Psoas muscle (tissue), 8 donors: ENCODE measurements around the gene NKG7. TPM values are rescaled to one million over a fixed set of nuclear protein-coding genes. Genes with fewer than 3 reads are reported as not detected.

ENCODE experiments used
- ATAC-seq, 4 donors: fragments of 200-7000 bp; cut with Tn5 transposase; one replicate each; pipeline ENCODE4 v1.9.1; 2020; ENCODE audit warnings: moderate library complexity in 3 of 4, mild to moderate bottlenecking in 2 of 4
- DNase-seq, 2 donors: peaks; one replicate each; pipeline ENCODE4 v3.0.0-alpha.2; 2020
- H3K27ac ChIP-seq: fragments of 200-600 bp; one replicate; pipeline ENCODE4 v1.8.0; 2022
- H3K27me3 ChIP-seq, 3 donors: fragments of 200-600 bp in 1 of 3; one replicate each; pipeline versions ENCODE4 v1.6.1 to v1.8.0; 2013 to 2022; ENCODE audit warnings: low read length in 2 of 3, mild to moderate bottlenecking in 2 of 3, moderate library complexity in 1 of 3; ENCODE audit not compliant: insufficient read depth in 3 of 3
- H3K36me3 ChIP-seq, 2 donors: fragments of 200-600 bp in 1 of 2; one replicate each; pipeline versions ENCODE4 v1.6.1 to v1.8.0; 2013 to 2022; ENCODE audit warnings: low read depth in 1 of 2, mild to moderate bottlenecking in 1 of 2, moderate library complexity in 1 of 2; ENCODE audit not compliant: insufficient read depth in 1 of 2
- H3K4me1 ChIP-seq: fragments of 200-600 bp; one replicate; pipeline ENCODE4 v1.8.0; 2022
- H3K4me3 ChIP-seq: fragments of 200-600 bp; one replicate; pipeline ENCODE4 v1.8.0; 2022; ENCODE audit warnings: mild to moderate bottlenecking
- H3K9me3 ChIP-seq: fragments of 200-600 bp; one replicate; pipeline ENCODE4 v1.8.0; 2022
- WGBS, 3 donors: extraction: QIAGEN DNeasy Blood & Tissue Kit; methylation state at CpG; one replicate each; pipeline versions ENCODE4 v1.1.6 to v1.1.7; 2013; 5-methylcytosine and 5-hydroxymethylcytosine counted together
- intact Hi-C, 2 donors: fragments of 100-400 bp; cut with DNase I; formaldehyde crosslinking; loops; one replicate each; pipeline versions ENCODE4 v1.11.0 to v1.14.2; 2022
- polyA plus RNA-seq, 3 donors: library from polyadenylated mRNA; stranded (reverse); fragments of 200-250 nt; gene quantifications; one replicate each; pipeline ENCODE4 v1.2.3, GENCODE V29; 2013
- total RNA-seq, 4 donors: library from RNA; stranded (reverse); fragmentation: NEBNext Ultra II Directional in 2 of 4; extraction: Animal tissue kit (Norgen Biotek cat#: 25700) in 2 of 4; gene quantifications; one replicate each; pipeline versions ENCODE4 v1.2.1 to v1.2.4, GENCODE V29; 2021 to 2023
- TF ChIP-seq, protein P1 (sequence below): fragments of 200-600 bp; IDR thresholded peaks from one replicate; pipeline ENCODE4 v1.8.0; 2022; ENCODE audit warnings: antibody characterized with exemption
- donor health status: healthy with polysubstance abuse.
- donor health status: DM: no; HTN: no; CAD: no; lungs with moderate emphysema.
- donor health status: Bipolar disorder and iron deficiency.
- donor health status: healthy.
- donor health status: DM: yes; HTN: yes; CAD: no.
- donor health status: DM: no; HTN: no; CAD: no.
- donor health status: DM: no; HTN: no; CAD: no.
- donor health status: DM: yes; HTN: yes; CAD: no.

NKG7 gene
- total and polyA plus RNA-seq, 7 donors, result 0.61 to 2.9 (median 1.2) TPM

- Histone ChIP-seq H3K4me3 (no peak overlapping the region), H3K9me3 (no peaks in the 10 kb centered on the region), H3K4me1 (no peaks in the 10 kb centered on the region), H3K36me3 (no peaks in the 10 kb centered on the region), H3K27me3 (peaks cover 0 to 46% (median 15%) of the 10 kb centered on the region in 3 donors), H3K27ac (no peak overlapping the region)
- intact Hi-C loops, result no loop called here
- TF ChIP-seq, protein P1, sequence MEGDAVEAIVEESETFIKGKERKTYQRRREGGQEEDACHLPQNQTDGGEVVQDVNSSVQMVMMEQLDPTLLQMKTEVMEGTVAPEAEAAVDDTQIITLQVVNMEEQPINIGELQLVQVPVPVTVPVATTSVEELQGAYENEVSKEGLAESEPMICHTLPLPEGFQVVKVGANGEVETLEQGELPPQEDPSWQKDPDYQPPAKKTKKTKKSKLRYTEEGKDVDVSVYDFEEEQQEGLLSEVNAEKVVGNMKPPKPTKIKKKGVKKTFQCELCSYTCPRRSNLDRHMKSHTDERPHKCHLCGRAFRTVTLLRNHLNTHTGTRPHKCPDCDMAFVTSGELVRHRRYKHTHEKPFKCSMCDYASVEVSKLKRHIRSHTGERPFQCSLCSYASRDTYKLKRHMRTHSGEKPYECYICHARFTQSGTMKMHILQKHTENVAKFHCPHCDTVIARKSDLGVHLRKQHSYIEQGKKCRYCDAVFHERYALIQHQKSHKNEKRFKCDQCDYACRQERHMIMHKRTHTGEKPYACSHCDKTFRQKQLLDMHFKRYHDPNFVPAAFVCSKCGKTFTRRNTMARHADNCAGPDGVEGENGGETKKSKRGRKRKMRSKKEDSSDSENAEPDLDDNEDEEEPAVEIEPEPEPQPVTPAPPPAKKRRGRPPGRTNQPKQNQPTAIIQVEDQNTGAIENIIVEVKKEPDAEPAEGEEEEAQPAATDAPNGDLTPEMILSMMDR, result no peak
- 93 to 96% (median 95%) methylated on average over 4 of the region's 4 CpGs for WGBS, 3 donors
- ATAC-seq (no peak), DNase-seq (no peak)
Observed at GRCh38 chr19:51330366-51330765, 42.1 kb downstream of the NKG7 start.

DNA sequence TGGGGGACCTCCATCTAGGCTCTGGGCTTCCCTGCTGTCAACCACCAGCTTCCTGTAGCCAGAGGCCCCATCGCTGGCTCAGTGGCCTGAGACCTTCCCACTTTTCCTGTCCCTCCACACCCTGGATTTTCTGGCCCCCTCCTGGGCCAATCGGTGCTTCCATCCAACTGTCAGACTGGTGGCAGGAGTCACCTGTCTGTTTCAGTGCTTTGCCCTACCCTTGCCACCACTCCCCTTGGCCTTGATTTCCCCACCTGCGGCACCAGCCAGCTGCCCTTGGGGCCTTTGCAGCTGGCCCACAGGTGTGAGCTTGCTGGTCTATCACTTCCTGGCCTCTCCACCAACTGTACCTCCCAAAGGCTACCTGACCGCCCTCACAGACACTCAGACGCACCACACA, 43.0 kb downstream of the NKG7 start:
- intact Hi-C loops, result no loop called here
- TF ChIP-seq, protein P1, result no peak
- H3K27me3 ChIP-seq, result peaks cover 0 to 50% (median 15%) of the 10 kb centered on the region in 3 donors
- no peak overlapping the region for H3K27ac ChIP-seq
- ATAC-seq (no peak), DNase-seq (no peak)
- WGBS, 3 donors, result 84 to 96% (median 88%) methylated on average over 5 of the region's 5 CpGs
- H3K36me3 ChIP-seq, result no peaks in the 10 kb centered on the region
- H3K9me3 ChIP-seq, result no peaks in the 10 kb centered on the region
- no peak overlapping the region for H3K4me3 ChIP-seq
- no peaks in the 10 kb centered on the region for H3K4me1 ChIP-seq

DNA sequence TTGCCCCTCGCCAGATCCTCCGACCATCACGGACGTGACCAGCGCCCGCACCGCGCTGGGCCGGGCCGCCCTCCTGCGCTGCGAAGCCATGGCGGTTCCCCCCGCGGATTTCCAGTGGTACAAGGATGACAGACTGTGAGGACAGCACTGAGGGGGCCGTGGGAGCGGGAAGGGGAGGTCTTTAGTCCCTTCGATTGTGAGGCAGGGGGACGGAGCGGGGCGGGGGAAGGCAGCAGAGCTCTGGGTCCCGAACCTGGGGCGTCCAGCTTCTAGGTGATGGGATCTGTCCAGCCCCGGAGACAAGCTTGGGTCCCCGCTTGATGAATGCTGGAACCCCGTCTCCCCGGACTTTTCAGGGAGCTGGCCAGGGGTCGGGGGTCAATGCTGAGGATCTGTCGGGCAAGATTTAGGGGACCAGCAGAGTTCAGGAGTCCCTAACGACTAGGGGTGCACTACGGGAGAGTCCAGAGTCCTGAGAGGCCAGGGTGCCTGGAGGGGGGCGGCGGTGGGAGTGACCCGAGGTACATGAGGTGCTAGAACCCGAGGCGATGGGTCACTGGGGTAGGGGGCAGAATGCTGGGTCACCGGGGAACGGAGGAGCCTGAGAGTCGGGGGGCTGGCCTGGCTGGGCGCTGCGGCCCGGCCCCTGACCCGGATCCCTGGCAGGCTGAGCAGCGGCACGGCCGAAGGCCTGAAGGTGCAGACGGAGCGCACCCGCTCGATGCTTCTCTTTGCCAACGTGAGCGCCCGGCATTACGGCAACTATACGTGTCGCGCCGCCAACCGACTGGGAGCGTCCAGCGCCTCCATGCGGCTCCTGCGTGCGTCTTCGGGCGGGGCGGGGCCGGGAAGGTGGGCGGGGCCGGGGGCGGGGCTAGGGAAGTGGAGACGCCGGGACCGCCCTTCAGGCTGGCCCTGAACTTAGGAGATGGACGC, 45.1 kb downstream of the NKG7 start:
- H3K27me3 ChIP-seq, result peaks cover 0 to 61% (median 18%) of the 10 kb centered on the region in 3 donors
- intact Hi-C loops, result no loop called here
- no peak overlapping the region for H3K27ac ChIP-seq
- H3K4me1 ChIP-seq, result no peaks in the 10 kb centered on the region
- H3K4me3 ChIP-seq, result peak overlapping the region; percentile 25
- ATAC-seq, result peak in 3 of 4 donors; percentile 10 to 49 (median 46)
- WGBS, 3 donors, result 2 to 3% (median 2%) methylated on average over 58 to 75 of the region's 75 CpGs
- H3K9me3 ChIP-seq, result no peaks in the 10 kb centered on the region
- TF ChIP-seq, protein P1, result no peak
- H3K36me3 ChIP-seq, result no peaks in the 10 kb centered on the region
- DNase-seq, result peak in 1 of 2 donors; percentile 48

DNA sequence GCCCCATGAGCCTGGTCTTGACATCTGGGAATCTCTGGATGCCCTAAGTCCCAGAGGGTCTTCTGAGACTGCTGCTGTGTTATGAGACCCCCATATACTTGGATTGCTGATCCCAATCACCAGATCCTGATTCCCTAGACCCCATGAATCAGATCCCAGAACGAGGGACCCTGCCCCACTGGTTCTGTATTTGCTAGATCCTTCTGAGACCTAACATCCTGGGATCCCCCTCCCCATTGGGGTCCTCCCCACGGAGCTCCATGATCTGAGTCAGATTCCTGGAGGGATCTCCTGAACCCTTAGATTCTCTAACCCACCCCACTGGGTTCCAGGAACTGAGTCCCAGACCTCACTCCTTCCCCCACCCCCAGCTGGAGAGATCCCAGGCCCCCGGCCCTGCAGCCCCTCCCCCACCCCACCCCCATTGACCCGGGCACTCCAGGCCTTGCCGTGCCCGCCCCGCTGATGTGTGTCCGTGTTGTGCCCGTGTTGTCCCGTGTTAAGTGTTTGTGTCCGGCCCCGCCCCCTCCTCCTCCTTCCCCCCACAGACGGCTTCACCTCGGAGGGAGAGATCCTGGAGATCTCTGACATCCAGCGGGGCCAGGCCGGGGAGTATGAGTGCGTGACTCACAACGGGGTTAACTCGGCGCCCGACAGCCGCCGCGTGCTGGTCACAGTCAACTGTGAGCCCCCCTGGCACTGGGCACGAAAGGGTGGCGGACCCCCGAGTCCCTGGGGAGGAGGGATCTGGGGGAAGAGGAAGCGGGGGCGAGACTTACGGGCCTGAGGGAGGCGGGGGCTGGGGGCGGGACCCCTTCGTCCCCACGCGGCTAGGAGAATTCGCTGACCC, 46.0 kb downstream of the NKG7 start:
- no peak for DNase-seq
- intact Hi-C loops, result no loop called here
- ATAC-seq, result no peak
- Histone ChIP-seq H3K4me1 (no peaks in the 10 kb centered on the region), H3K9me3 (no peaks in the 10 kb centered on the region), H3K4me3 (no peak overlapping the region), H3K27me3 (peaks cover 0 to 60% (median 18%) of the 10 kb centered on the region in 3 donors), H3K27ac (no peak overlapping the region), H3K36me3 (no peaks in the 10 kb centered on the region)
- TF ChIP-seq, protein P1, result no peak
- WGBS, 3 donors, result 10 to 15% (median 12%) methylated on average over 29 to 36 of the region's 36 CpGs
